ENCODE measurements around the gene MAIP1.

DNA sequence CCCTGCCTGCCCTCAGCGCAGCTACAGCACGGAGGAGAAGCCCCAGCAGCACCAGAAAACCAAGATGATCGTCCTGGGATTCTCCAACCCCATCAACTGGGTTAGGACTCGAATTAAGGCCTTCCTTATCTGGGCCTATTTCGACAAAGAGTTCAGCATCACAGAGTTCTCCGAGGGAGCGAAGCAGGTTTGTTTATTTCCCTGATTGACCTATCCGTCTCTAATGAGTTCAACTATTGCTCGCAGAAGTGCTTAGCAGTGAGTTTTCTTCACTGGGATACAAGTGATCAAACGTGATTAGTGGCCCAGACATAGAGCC is 639 bp downstream of the MAIP1 start:
- TF ChIP-seq POLR2AphosphoS5 (IDR thresholded peaks at IDR 0.05): no peak
- TF ChIP-seq, protein P1, sequence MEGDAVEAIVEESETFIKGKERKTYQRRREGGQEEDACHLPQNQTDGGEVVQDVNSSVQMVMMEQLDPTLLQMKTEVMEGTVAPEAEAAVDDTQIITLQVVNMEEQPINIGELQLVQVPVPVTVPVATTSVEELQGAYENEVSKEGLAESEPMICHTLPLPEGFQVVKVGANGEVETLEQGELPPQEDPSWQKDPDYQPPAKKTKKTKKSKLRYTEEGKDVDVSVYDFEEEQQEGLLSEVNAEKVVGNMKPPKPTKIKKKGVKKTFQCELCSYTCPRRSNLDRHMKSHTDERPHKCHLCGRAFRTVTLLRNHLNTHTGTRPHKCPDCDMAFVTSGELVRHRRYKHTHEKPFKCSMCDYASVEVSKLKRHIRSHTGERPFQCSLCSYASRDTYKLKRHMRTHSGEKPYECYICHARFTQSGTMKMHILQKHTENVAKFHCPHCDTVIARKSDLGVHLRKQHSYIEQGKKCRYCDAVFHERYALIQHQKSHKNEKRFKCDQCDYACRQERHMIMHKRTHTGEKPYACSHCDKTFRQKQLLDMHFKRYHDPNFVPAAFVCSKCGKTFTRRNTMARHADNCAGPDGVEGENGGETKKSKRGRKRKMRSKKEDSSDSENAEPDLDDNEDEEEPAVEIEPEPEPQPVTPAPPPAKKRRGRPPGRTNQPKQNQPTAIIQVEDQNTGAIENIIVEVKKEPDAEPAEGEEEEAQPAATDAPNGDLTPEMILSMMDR (IDR thresholded peaks at IDR 0.05): no peak
- TF ChIP-seq POLR2A (IDR thresholded peaks at IDR 0.05): no peak
